GM12878 (cell line): Measurements from ENCODE around the gene ELOVL5. TPM values are rescaled to one million over a fixed set of nuclear protein-coding genes. Genes with fewer than 3 reads are reported as not detected.

Experiments used
- ATAC-seq: fragments of 200-7000 bp; cut with Tn5 transposase; 3 replicates; pipeline ENCODE4 v1.9.1; 2020; ENCODE audit warnings: mild to moderate bottlenecking, moderate library complexity
- BruUV-seq: library from RNA; stranded (reverse); fragments of 400-500 nt; replicated peaks from 2 replicates; lab custom pipeline; 2021; lab: Mats Ljungman, UMichigan
- CTCF ChIA-PET: fragments of 300-600 bp; sonication (Branson Sonifier 250); formaldehyde crosslinking; extraction: SDS; loops from one replicate; lab custom pipeline; 2021; ENCODE audit warnings: inconsistent platforms; lab: Yijun Ruan, JAX
- POLR2A ChIA-PET: fragments of 350-600 bp; formaldehyde crosslinking; extraction: SDS; loops from one replicate; lab custom pipeline; 2021; ENCODE audit warnings: inconsistent platforms; lab: Charles Lee
- RAD21 ChIA-PET: fragments of 300-600 bp; sonication (Branson Sonifier 250); formaldehyde crosslinking; loops from one replicate; lab custom pipeline; 2023; ENCODE audit warnings: antibody characterized with exemption; ENCODE audit not compliant: unreplicated experiment; lab: Charles Lee
- SMC1A ChIA-PET: fragments of 300-600 bp; sonication (Branson Sonifier 250); formaldehyde crosslinking; loops from one replicate; lab custom pipeline; 2023; ENCODE audit not compliant: unreplicated experiment, uncharacterized antibody; lab: Charles Lee
- DNase-seq: peaks from one replicate; pipeline ENCODE4 v3.0.0-alpha.2; 2011; ENCODE audit warnings: low read depth, low spot score
- FAIRE-seq: peaks from 3 replicates; lab custom pipeline; 2011; peaks lifted over from hg19 to GRCh38; lab: Jason Lieb, UNC
- H2AFZ ChIP-seq: 2 replicates; pipeline ENCODE4 v1.6.0; 2011; ENCODE audit warnings: low read depth, low read length, control low read depth; ENCODE audit not compliant: control insufficient read depth
- H3K27ac ChIP-seq: 2 replicates; pipeline ENCODE4 v1.5.1; 2011; ENCODE audit warnings: control low read depth; ENCODE audit not compliant: control insufficient read depth, insufficient read depth
- H3K27me3 ChIP-seq, 2 experiments: replicated peaks in 1 of 2; 2 replicates each; pipeline versions ENCODE4 v1.6.0 to v1.6.1; 2011; ENCODE audit warnings: low read length in 1 of 2; ENCODE audit not compliant: control insufficient read depth in 2 of 2, insufficient read depth in 2 of 2
- H3K36me3 ChIP-seq, 2 experiments: 2 replicates each; pipeline ENCODE4 v1.5.1; 2011; ENCODE audit warnings: low read length in 1 of 2; ENCODE audit not compliant: control insufficient read depth in 2 of 2, insufficient read depth in 2 of 2
- H3K4me1 ChIP-seq: 2 replicates; pipeline ENCODE4 v1.6.1; 2011; ENCODE audit warnings: mild to moderate bottlenecking, low read length, moderate library complexity, mixed read lengths; ENCODE audit not compliant: control insufficient read depth, insufficient read depth
- H3K4me2 ChIP-seq: 2 replicates; pipeline ENCODE4 v1.6.0; 2011; ENCODE audit warnings: control low read depth; ENCODE audit not compliant: control insufficient read depth, insufficient read depth
- H3K4me3 ChIP-seq: fragments of 200-600 bp; sonication (generic); 2 replicates; pipeline ENCODE4 v1.5.1; 2016
- H3K79me2 ChIP-seq: 2 replicates; pipeline ENCODE4 v1.6.0; 2011; ENCODE audit warnings: low read length; ENCODE audit not compliant: control insufficient read depth, insufficient read depth
- H3K9ac ChIP-seq: 2 replicates; pipeline ENCODE4 v1.8.0; 2011; ENCODE audit warnings: low read length, control low read depth, mixed read lengths; ENCODE audit not compliant: control insufficient read depth, insufficient read depth
- H3K9me3 ChIP-seq: replicated peaks from 3 replicates; pipeline ENCODE4 v1.5.1; 2011; ENCODE audit warnings: mild to moderate bottlenecking, low read length; ENCODE audit not compliant: control insufficient read depth, insufficient read depth
- H4K20me1 ChIP-seq: 2 replicates; pipeline ENCODE4 v1.6.0; 2011; ENCODE audit not compliant: control insufficient read depth, insufficient read depth
- CBX5 ChIP-seq: sonication (generic); IDR thresholded peaks from 2 replicates; pipeline ENCODE4 v1.6.1; 2016; ENCODE audit warnings: low read depth, moderate library complexity, mild to moderate bottlenecking, inconsistent platforms
- ESRRA ChIP-seq: IDR thresholded peaks from 2 replicates; pipeline ENCODE4 v1.6.1; 2012; ENCODE audit warnings: mild to moderate bottlenecking, low read length, improper control_type of control experiment
- HDAC6 ChIP-seq: fragments of 200-600 bp; sonication (generic); IDR thresholded peaks from one replicate; pipeline ENCODE4 v1.8.0; 2017; ENCODE audit warnings: antibody characterized with exemption; ENCODE audit not compliant: unreplicated experiment
- NFYA ChIP-seq: IDR thresholded peaks from 2 replicates; pipeline ENCODE4 v1.6.1; 2011; ENCODE audit warnings: low read depth, mild to moderate bottlenecking, low read length, improper control_type of control experiment, borderline replicate concordance
- TARDBP ChIP-seq: IDR thresholded peaks from 2 replicates; pipeline ENCODE4 v1.6.1; 2016; ENCODE audit warnings: borderline replicate concordance
- WGBS: methylation state at CpG from one replicate; pipeline ENCODE4 v1.1.6; 2016; ENCODE audit warnings: low lambda C conversion rate; ENCODE audit not compliant: insufficient replicate concordance, insufficient coverage; ENCODE audit errors: missing lambda C conversion rate; 5-methylcytosine and 5-hydroxymethylcytosine counted together
- in situ Hi-C: fragments of 300-500 bp; cut with MboI; formaldehyde crosslinking; loops from 9 replicates; pipeline ENCODE4 v1.14.3; 2018; ENCODE audit warnings: mixed read lengths
- intact Hi-C: fragments of 100-400 bp; cut with micrococcal nuclease; formaldehyde crosslinking; loops from one replicate; pipeline ENCODE4 v1.14.2; 2022; ENCODE audit not compliant: unreplicated experiment
- polyA plus RNA-seq, 11 experiments: library from polyadenylated mRNA; depleted of rRNA in 4 of 11; unstranded in 6 of 11; stranded (reverse) in 5 of 11; fragments of >200 nt; fragmentation: Nextera tagmentation in 4 of 11; fragmentation: Illumina TruSeq in 1 of 11; extraction: Ambion mirVana in 4 of 11; extraction: Trizol in 1 of 11; gene quantifications; 1 replicate in 1 of 11; 2 replicates in 10 of 11; pipeline versions ENCODE4 v1.2.1 to v1.2.3, GENCODE V29; 2011 to 2016; ENCODE audit warnings: inconsistent platforms in 2 of 11, missing spikeins in 2 of 11, low read depth in 1 of 11
- total RNA-seq, 4 experiments: library from RNA; depleted of rRNA in 3 of 4; stranded (reverse); fragments of >200 nt in 3 of 4; fragmentation: Illumina TruSeq in 1 of 4; extraction: Trizol in 1 of 4; gene quantifications; 2 replicates each; pipeline versions ENCODE4 v1.2.1 to v1.2.3, GENCODE V29; 2013 to 2021
- TF ChIP-seq, protein P1 (sequence below): fragments of 150-350 bp; IDR thresholded peaks from 2 replicates; pipeline ENCODE4 v1.6.1; 2016; ENCODE audit warnings: low read depth, low read length
- TF ChIP-seq, protein P2 (sequence below): fragments of 450-650 bp; IDR thresholded peaks from 2 replicates; pipeline ENCODE4 v1.6.1; 2017; ENCODE audit warnings: mild to moderate bottlenecking, moderate library complexity
- TF ChIP-seq, protein P3 (sequence below): IDR thresholded peaks from 2 replicates; pipeline ENCODE4 v1.6.1; 2012; ENCODE audit warnings: low read depth, low read length, improper control_type of control experiment
- TF ChIP-seq, protein P4 (sequence below): fragments of 450-650 bp; IDR thresholded peaks from 2 replicates; pipeline ENCODE4 v1.6.1; 2017; ENCODE audit warnings: low read depth, mild to moderate bottlenecking, moderate library complexity

ELOVL5 gene
- total and polyA plus RNA-seq, 10 of the 15 experiments (the other 5 are each of a cell fraction or from before 2014, with no cell fraction given): 156 to 241 (median 196) TPM

- TF ChIP-seq, protein P1, sequence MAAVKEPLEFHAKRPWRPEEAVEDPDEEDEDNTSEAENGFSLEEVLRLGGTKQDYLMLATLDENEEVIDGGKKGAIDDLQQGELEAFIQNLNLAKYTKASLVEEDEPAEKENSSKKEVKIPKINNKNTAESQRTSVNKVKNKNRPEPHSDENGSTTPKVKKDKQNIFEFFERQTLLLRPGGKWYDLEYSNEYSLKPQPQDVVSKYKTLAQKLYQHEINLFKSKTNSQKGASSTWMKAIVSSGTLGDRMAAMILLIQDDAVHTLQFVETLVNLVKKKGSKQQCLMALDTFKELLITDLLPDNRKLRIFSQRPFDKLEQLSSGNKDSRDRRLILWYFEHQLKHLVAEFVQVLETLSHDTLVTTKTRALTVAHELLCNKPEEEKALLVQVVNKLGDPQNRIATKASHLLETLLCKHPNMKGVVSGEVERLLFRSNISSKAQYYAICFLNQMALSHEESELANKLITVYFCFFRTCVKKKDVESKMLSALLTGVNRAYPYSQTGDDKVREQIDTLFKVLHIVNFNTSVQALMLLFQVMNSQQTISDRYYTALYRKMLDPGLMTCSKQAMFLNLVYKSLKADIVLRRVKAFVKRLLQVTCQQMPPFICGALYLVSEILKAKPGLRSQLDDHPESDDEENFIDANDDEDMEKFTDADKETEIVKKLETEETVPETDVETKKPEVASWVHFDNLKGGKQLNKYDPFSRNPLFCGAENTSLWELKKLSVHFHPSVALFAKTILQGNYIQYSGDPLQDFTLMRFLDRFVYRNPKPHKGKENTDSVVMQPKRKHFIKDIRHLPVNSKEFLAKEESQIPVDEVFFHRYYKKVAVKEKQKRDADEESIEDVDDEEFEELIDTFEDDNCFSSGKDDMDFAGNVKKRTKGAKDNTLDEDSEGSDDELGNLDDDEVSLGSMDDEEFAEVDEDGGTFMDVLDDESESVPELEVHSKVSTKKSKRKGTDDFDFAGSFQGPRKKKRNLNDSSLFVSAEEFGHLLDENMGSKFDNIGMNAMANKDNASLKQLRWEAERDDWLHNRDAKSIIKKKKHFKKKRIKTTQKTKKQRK: no peak
These were observed 12.7 kb downstream of the ELOVL5 start (continued) for GRCh38 chr6:53336070-53336469.

DNA sequence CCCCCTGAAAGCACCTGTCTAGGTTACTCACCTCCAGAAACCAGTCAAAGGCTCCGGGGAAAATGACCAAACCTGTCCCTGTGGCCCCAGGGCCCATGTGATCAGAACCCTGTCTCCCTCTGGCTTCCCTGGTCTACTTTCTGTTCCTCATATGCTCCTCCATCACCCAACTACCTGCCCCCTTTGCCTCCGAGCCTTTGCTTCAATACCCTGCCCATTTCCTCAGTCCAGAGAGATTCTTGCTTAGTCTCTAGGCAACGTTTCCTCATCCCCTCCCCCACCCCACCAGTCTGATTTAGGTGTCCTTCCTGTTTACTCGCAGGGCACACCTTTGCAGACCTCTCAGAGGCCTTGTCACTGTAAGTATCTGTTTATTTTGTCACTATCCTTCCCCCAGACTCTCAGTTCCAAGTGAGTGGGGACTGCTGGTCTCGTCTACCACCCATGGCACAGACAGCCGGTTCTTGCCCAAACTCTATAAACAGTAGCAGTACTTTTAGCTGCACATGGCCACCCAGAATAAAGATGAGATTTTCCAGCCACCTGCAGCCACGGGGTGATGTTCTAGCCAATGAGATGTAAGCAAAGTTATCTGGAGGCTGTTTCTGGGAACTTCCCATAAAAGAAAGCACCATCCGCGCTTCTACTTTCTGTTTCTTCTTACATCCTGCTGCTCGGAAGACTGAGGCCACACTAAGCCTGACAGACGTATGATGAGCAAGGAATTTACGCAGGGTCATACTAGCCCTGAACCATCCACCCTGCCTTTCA lies 13.3 kb downstream of the ELOVL5 start:
- no peaks in the 10 kb centered on the region for H4K20me1 ChIP-seq
- H3K79me2 ChIP-seq: peaks cover 92% of the 10 kb centered on the region
- H3K9me3 ChIP-seq: no peaks in the 10 kb centered on the region; the same call in 2 of the 3 replicates
- CTCF ChIA-PET: interaction anchor here (1.2 to 3.1 kb wide), 4 partner anchors 10 to 126 kb away, joined by 4 to 8 read pairs (median 4); no protein-coding TSS in a partner anchor
- peak overlapping the region; percentile 84 for H3K4me2 ChIP-seq
- BruUV-seq: no TSS peak
- peak overlapping the region; percentile 41 for H3K9ac ChIP-seq
- peaks cover 22% of the 10 kb centered on the region for H3K4me1 ChIP-seq
- in situ Hi-C loops: no loop called here
- H3K36me3 ChIP-seq: peaks cover 0 to 14% of the 10 kb centered on the region in 2 experiments; a peak in 2 of 4 replicates
- no peak for FAIRE-seq
- WGBS: under 1% methylated on average over 12 of the region's 12 CpGs
- peak; percentile 88 for DNase-seq
- H3K4me3 ChIP-seq: peak overlapping the region; percentile 72
- H3K27ac ChIP-seq: peak overlapping the region; percentile 85
- SMC1A ChIA-PET: interaction anchor here (0.8 to 8.2 kb wide), 6 partner anchors 12 to 93 kb away, joined by 3 to 135 read pairs (median 14); partner anchors contain the start of gene ELOVL5
- POLR2A ChIA-PET: interaction anchor here (0.9 to 5.8 kb wide), 6 partner anchors 9 to 29 kb away, joined by 3 to 57 read pairs (median 8); partner anchors contain the start of gene ELOVL5
- no peaks in the 10 kb centered on the region for H3K27me3 ChIP-seq
- RAD21 ChIA-PET: interaction anchor here (1.0 to 7.3 kb wide), 11 partner anchors 9 to 163 kb away, joined by 3 to 51 read pairs (median 8); partner anchors contain the start of gene ELOVL5
- H2AFZ ChIP-seq: peak overlapping the region; percentile 62
- intact Hi-C loops: loop anchor here (5.0 kb wide), 1 partner anchor 147 kb away; no protein-coding TSS in a partner anchor
- peak; percentile 90 for ATAC-seq
- TF ChIP-seq HDAC6 (no peak), CBX5 (no peak), TARDBP (no peak), ESRRA (no peak), NFYA (no peak)
- TF ChIP-seq, protein P2, sequence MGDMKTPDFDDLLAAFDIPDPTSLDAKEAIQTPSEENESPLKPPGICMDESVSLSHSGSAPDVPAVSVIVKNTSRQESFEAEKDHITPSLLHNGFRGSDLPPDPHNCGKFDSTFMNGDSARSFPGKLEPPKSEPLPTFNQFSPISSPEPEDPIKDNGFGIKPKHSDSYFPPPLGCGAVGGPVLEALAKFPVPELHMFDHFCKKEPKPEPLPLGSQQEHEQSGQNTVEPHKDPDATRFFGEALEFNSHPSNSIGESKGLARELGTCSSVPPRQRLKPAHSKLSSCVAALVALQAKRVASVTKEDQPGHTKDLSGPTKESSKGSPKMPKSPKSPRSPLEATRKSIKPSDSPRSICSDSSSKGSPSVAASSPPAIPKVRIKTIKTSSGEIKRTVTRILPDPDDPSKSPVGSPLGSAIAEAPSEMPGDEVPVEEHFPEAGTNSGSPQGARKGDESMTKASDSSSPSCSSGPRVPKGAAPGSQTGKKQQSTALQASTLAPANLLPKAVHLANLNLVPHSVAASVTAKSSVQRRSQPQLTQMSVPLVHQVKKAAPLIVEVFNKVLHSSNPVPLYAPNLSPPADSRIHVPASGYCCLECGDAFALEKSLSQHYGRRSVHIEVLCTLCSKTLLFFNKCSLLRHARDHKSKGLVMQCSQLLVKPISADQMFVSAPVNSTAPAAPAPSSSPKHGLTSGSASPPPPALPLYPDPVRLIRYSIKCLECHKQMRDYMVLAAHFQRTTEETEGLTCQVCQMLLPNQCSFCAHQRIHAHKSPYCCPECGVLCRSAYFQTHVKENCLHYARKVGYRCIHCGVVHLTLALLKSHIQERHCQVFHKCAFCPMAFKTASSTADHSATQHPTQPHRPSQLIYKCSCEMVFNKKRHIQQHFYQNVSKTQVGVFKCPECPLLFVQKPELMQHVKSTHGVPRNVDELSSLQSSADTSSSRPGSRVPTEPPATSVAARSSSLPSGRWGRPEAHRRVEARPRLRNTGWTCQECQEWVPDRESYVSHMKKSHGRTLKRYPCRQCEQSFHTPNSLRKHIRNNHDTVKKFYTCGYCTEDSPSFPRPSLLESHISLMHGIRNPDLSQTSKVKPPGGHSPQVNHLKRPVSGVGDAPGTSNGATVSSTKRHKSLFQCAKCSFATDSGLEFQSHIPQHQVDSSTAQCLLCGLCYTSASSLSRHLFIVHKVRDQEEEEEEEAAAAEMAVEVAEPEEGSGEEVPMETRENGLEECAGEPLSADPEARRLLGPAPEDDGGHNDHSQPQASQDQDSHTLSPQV: no peak
- TF ChIP-seq, protein P3, sequence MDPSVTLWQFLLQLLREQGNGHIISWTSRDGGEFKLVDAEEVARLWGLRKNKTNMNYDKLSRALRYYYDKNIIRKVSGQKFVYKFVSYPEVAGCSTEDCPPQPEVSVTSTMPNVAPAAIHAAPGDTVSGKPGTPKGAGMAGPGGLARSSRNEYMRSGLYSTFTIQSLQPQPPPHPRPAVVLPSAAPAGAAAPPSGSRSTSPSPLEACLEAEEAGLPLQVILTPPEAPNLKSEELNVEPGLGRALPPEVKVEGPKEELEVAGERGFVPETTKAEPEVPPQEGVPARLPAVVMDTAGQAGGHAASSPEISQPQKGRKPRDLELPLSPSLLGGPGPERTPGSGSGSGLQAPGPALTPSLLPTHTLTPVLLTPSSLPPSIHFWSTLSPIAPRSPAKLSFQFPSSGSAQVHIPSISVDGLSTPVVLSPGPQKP: no peak
- TF ChIP-seq, protein P4, sequence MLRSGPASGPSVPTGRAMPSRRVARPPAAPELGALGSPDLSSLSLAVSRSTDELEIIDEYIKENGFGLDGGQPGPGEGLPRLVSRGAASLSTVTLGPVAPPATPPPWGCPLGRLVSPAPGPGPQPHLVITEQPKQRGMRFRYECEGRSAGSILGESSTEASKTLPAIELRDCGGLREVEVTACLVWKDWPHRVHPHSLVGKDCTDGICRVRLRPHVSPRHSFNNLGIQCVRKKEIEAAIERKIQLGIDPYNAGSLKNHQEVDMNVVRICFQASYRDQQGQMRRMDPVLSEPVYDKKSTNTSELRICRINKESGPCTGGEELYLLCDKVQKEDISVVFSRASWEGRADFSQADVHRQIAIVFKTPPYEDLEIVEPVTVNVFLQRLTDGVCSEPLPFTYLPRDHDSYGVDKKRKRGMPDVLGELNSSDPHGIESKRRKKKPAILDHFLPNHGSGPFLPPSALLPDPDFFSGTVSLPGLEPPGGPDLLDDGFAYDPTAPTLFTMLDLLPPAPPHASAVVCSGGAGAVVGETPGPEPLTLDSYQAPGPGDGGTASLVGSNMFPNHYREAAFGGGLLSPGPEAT: peak; percentile 81
